ENCODE results near the gene PMS1.

DNA sequence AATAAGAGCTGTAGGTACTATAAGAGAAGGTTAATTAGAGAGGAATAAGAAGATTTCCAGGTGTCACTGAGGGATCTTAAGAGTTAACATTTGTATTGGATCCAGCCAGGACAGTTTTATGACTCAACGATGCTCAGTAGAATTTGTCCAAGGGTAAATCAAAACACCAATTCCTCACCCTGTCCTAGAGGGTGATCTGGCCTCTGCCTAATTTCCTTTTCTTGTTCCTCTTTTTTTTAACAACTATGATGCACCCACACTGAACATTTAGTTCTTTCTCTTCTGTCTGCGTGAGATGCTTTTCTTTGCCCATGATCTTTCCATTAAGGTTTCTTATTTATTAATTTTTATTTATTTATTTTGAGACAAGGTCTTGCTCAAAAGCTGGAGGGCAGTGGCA, 92.0 kb downstream of the PMS1 start:
- TF ChIP-seq, protein P1, sequence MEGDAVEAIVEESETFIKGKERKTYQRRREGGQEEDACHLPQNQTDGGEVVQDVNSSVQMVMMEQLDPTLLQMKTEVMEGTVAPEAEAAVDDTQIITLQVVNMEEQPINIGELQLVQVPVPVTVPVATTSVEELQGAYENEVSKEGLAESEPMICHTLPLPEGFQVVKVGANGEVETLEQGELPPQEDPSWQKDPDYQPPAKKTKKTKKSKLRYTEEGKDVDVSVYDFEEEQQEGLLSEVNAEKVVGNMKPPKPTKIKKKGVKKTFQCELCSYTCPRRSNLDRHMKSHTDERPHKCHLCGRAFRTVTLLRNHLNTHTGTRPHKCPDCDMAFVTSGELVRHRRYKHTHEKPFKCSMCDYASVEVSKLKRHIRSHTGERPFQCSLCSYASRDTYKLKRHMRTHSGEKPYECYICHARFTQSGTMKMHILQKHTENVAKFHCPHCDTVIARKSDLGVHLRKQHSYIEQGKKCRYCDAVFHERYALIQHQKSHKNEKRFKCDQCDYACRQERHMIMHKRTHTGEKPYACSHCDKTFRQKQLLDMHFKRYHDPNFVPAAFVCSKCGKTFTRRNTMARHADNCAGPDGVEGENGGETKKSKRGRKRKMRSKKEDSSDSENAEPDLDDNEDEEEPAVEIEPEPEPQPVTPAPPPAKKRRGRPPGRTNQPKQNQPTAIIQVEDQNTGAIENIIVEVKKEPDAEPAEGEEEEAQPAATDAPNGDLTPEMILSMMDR (IDR thresholded peaks at IDR 0.05; ENCODE audit: extremely low read depth in 1 of 2, insufficient read depth in 1 of 2, low read depth in 1 of 2, low read length in 2 of 2), result no peak
- TF ChIP-seq FOS (IDR thresholded peaks at IDR 0.05; ENCODE audit: borderline replicate concordance, insufficient read depth, low read length), result no peak
- no peak for TF ChIP-seq POLR2A (IDR thresholded peaks at IDR 0.05; ENCODE audit: low read depth, low read length)
- no peak for TF ChIP-seq POLR2AphosphoS5 (IDR thresholded peaks at IDR 0.05; ENCODE audit: insufficient read depth, low read depth, low read length)
- TF ChIP-seq JUN (IDR thresholded peaks at IDR 0.05; ENCODE audit: borderline replicate concordance, insufficient read depth, insufficient read length, low read depth), result no peak
- TF ChIP-seq, protein P2, sequence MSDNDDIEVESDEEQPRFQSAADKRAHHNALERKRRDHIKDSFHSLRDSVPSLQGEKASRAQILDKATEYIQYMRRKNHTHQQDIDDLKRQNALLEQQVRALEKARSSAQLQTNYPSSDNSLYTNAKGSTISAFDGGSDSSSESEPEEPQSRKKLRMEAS (IDR thresholded peaks at IDR 0.05; ENCODE audit: insufficient read depth, insufficient read length), result no peak
- TF ChIP-seq EZH2 (IDR thresholded peaks at IDR 0.05; ENCODE audit: borderline replicate concordance, low read depth, low read length, severe bottlenecking), result no peak

All from endothelial cell of umbilical vein (primary cell).